ENCODE measurements around the gene ATP11C.

ATP11C gene

GRCh38 chrX:139949703-139950102 is 16.9 kb upstream of the ATP11C start:
- TF ChIP-seq SIN3A (IDR thresholded peaks at IDR 0.05; ENCODE audit: borderline replicate concordance, insufficient read depth, low read length) (no peak), FOXP2 (optimal IDR thresholded peaks at IDR 0.05; ENCODE audit: borderline replicate concordance, extremely low read depth, extremely low read length, insufficient read depth) (no peak), TAF1 (IDR thresholded peaks at IDR 0.05; ENCODE audit: borderline replicate concordance, insufficient read depth, low read length) (no peak), REST (IDR thresholded peaks at IDR 0.05; ENCODE audit: insufficient read depth in 1 of 2, low read depth in 2 of 2, low read length in 2 of 2) (no peak), POLR2AphosphoS5 (IDR thresholded peaks at IDR 0.05; ENCODE audit: low read depth, low read length) (no peak)

- TF ChIP-seq FOXP2 (optimal IDR thresholded peaks at IDR 0.05; ENCODE audit: borderline replicate concordance, extremely low read depth, extremely low read length, insufficient read depth) (no peak), TAF1 (IDR thresholded peaks at IDR 0.05; ENCODE audit: borderline replicate concordance, insufficient read depth, low read length) (no peak), SIN3A (IDR thresholded peaks at IDR 0.05; ENCODE audit: borderline replicate concordance, insufficient read depth, low read length) (no peak), POLR2AphosphoS5 (IDR thresholded peaks at IDR 0.05; ENCODE audit: low read depth, low read length) (no peak), REST (IDR thresholded peaks at IDR 0.05; ENCODE audit: insufficient read depth in 1 of 2, low read depth in 2 of 2, low read length in 2 of 2) (no peak)
Observed at GRCh38 chrX:139945075-139945474, 12.2 kb upstream of the ATP11C start.

- TF ChIP-seq TAF1 (IDR thresholded peaks at IDR 0.05; ENCODE audit: borderline replicate concordance, insufficient read depth, low read length) = no peak
- TF ChIP-seq FOXP2 (optimal IDR thresholded peaks at IDR 0.05; ENCODE audit: borderline replicate concordance, extremely low read depth, extremely low read length, insufficient read depth) = no peak
- TF ChIP-seq SIN3A (IDR thresholded peaks at IDR 0.05; ENCODE audit: borderline replicate concordance, insufficient read depth, low read length) = no peak
- no peak for TF ChIP-seq POLR2AphosphoS5 (IDR thresholded peaks at IDR 0.05; ENCODE audit: low read depth, low read length)
- no peak for TF ChIP-seq REST (IDR thresholded peaks at IDR 0.05; ENCODE audit: insufficient read depth in 1 of 2, low read depth in 2 of 2, low read length in 2 of 2)
Observed at GRCh38 chrX:139936259-139936658, 3.4 kb upstream of the ATP11C start.

GRCh38 chrX:139933904-139934303 is 1.1 kb upstream of the ATP11C start:
- TF ChIP-seq FOXP2 (optimal IDR thresholded peaks at IDR 0.05; ENCODE audit: borderline replicate concordance, extremely low read depth, extremely low read length, insufficient read depth) = no peak
- no peak for TF ChIP-seq REST (IDR thresholded peaks at IDR 0.05; ENCODE audit: insufficient read depth in 1 of 2, low read depth in 2 of 2, low read length in 2 of 2)
- no peak for TF ChIP-seq SIN3A (IDR thresholded peaks at IDR 0.05; ENCODE audit: borderline replicate concordance, insufficient read depth, low read length)
